DMS53 treated with DMSO at 0.1 percent for 48 hours (cell line): Measurements from ENCODE around the gene SELE.
"Not testable (repeated sequence)": the region's sequence is repeated elsewhere in the genome, so short reads cannot be mapped to it uniquely, and the experiment has no call there.

Experiments
- DNase-seq: peaks from one replicate; lab custom pipeline; 2025; ENCODE audit not compliant: unreplicated experiment; lab: John Stamatoyannopoulos, UW

SELE gene

DNA sequence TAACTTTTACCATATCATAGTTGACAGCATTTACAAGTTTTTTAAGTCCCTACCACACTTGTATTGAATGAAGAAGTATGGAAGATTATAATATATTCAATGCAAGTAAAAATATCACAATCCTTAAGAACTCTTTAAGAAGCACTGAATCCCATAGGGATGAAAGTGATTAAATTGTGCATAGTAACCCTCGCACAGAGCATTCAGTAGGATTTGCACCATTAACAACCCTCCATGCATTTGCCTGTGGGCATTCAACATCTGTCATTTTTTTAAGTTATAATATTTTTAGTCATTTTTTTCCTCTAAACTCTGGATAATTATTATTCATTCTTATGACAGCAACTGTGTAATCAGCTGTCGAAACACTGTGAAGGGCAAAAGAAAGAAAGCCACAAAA is 10.1 kb downstream of the SELE start:
- no peak for DNase-seq

DNA sequence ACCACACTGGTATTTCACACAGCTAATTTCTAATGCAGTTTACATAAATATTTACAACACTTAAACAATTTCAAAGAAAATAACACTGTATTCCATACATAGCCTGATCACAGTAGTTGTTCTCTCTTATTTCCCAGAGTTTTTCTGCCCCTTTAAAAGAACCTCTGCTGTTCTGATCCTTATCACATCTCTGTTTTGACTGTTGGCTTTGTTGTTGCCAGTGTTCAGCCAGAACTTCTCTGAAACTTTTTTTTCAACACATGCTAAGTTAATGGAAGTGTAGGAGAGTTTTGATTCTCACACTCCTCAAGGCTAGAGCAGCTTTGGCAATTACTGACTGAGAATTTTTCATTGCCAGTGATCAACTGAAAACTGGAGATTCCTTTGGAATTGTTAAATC is 11.1 kb downstream of the SELE start:
- no peak for DNase-seq

DNA sequence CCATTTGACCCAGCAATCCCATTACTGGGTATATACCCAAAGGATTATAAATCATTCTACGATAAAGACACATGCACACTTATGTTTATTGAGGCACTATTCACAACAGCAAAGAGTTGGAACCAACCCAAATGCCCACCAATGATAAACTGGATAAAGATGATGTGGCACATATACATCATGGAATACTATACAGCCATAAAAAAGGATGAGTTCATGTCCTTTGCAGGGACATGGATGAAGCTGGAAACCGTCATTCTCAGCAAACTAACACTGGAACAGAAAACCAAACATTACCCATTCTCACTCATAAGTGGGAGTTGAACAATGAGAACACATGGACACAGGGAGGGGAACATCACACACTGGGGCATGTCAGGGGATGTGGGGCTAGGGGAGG is 18.8 kb downstream of the SELE start:
- DNase-seq = not testable (repeated sequence)

DNA sequence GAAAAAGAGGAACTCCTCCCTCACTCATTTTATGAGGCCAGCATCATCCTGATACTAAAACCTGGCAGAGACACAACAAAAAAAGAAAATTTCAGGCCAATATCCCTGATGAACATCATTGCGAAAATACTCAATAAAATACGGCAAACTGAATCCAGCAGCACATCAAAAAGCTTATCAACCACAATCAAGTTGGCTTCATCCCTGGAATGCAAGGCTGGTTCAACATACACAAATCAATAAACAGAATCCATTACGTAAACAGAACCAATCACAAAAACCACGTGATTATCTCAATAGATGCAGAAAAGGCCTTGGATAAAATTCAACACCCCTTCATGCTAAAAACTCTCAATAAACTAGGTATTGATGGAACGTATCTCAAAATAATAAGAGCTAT is 20.8 kb downstream of the SELE start:
- DNase-seq = not testable (repeated sequence)

DNA sequence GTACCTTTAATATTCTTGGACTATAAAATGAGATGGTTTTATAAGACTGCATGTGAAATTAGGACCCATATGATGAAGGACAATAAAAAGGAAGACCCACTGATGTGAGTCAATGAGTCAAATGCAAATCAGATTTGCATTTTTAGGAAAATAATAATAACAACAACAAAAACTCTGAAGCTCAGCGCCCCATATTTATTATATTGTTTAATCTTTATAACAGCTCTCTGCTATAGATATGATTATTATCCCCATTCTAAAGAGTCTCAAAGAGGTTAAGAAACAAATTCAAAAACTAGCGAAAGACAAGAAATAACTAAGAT is 21.6 kb downstream of the SELE start:
- no peak for DNase-seq

DNA sequence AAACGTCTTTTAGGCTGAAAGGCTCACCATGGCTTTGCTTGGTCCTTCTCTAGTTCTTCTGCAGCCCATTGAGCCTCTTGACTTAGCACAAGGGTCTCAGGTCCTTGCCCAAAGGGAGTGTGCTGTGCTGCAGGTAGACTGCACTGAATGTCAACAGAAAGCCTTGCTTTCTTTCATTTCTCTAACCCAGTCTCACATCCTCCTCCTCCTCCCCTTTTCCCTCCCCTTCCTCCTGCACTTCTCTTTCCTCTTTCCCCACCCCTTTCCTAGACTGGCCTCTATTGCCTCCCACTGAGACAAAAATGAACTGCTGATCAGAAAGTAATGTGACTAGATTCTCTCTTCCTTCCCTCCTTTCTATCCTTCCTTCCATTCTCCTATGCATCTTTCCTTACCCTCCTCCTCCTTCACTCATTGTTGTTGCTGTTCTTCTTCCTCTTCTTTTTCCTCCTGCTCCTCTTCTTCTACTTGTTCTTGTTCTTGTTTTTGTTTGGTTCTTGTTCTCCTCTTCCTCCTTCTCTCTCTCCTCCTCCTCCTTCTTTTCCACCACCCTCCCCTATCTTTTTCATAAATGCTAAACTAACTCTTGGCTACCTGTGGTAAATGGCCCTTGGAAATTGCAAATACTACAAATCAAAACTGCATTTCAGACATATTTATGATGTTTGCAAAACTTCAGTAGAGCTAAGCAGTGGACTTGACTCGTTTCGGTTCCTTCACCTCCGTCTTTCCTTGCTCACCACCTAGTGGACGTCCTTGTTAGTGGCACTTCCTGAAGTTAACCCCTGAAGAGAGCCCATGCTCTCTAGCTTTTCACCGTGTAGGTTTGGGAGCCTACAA is 22.2 kb downstream of the SELE start, which contains the start of gene SELL:
Gene SELL, minus strand, starts transcription at position 152 of the 840 bp plus-strand sequence. Its CDS starts 122 bp downstream, at position 30.
- DNase-seq = peak; percentile 60

DNA sequence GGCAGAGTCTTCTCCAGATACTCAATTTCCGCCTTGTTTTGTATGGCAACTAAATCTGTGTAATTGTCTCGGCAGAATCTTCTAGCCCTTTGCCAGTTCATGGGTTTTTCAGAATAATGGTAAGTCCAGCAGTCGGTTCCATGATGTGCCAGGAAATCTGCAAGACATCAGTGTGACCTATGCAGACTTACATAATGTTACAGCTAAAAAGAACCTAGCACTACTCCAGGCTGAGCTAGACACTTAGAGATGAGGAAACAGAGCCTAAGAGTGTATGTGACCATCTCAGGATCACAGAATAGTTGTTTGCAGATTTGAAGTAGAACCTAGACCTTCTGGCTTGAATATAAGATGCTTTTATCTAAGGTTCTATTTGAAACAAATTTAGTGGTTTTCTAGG is 25.2 kb downstream of the SELE start:
- DNase-seq = no peak

DNA sequence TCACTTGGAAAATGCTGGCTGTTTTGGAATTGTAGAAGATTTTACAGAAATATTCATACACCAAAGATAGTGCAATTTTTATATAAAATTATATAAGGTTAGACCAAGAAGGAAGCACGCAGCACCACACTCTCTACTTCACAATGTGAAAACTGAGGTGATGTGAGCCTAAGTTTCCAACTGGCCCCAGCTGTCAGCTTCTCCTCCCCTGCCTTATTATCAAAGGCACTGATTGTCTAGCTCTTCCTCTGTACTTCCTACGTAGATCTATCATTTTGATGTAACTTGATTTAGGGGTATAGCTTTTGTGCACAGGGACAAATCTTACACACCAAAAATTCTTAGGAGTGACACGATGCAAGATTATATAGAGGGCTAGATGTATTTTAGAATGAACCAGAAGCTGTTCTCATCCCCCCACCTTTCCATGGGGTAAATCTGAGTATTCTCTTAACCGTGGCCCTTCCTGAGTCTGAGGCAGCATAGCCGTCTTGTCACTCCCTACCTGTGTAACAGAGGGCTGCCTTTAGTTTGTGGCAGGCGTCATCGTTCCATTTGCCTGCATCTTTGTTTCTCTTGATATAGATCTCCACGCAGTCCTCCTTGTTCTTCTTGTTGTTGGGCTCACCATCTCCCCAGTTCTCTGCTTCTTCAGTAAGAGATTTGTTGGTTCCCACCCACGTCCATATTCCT is 25.8 kb downstream of the SELE start:
- no peak for DNase-seq

DNA sequence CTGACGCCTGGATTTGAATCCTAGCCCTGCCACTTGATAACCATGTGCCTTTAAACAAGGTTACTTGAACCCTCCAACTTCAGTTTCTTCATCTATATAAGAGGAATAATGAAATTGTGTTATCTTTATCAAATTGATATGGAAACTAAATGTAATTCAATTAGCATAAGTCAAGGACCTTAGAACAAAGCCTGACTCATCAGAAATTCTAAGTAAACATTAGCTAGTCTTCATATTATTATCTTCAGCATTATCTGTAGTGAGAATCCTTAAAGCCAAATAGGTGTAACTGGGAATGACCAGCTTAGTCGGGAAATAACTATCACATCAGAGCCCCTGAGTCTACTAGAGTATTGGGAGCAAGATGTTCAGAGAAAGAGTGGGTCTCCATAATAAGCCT is 29.1 kb downstream of the SELE start:
- DNase-seq = no peak

DNA sequence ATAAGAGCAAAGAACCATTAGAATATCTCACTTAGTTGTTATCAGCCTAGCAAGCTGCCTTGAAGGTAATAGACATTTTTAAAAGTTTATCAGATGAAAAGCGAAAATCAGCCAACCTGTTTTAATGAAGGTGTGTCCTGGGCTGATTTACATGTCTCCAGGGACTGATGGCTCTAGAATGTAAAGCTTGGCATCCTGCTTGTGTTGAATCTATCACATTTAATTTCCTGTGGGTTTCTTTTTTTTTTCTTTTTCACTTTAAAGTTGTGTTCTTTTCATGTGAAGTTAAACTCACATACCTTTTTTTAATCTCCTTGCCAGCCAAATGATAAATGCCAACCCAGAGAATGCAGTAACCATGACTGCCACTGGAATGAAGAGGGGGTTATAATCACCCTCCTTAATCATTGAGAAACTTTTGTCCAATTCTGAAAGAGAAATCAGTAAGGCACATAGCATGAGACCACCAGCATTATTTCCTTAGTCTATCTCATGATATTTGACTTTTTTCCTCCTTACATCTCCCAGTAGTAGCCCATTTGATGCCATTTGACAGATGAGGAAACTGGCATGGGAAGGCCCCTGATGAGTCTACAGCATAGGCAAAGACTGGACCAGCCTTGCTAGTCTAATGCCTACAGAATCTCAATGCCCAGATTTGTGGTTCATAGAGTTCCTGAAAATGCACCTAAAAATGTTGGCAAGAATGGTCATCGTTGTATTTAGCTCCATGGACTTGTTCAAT is 32.4 kb downstream of the SELE start:
- no peak for DNase-seq

DNA sequence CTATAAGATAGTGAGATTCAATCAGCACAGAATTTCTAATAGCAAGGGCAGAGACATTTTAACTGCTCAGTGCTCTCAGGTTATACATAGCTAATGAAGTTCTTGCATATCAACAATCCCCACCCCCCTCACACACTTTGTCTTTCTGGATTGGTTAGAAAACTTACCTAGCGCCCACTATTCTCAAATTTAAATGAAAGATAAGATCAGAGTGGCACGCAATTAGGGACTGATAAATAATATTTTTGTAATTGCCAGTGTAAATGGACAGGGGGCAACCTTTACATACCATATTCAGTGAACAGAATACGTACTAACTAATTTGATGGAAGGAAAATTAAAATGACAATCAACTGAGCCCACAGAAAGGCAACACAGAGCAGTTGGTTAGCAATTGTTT is 34.2 kb downstream of the SELE start:
- no peak for DNase-seq

DNA sequence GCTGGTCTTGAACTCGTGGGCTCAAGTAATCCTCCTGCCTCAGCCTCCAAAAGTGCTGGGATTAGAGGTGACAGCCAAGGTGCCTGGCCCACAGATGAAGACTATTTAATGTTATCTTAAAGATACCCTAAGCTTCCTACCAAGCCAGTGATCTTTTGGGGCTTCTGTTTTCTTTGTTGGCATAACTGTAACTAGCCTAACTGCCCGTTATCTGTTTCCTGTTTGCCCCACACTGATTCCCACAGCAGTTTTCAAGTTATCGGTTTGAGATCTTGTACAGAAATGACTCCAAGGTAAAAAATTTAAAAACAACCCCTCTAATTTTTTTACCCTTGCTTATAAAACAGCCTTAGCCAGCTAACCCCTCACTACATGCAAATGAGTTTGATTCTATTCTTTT is 34.9 kb downstream of the SELE start:
- DNase-seq = no peak

DNA sequence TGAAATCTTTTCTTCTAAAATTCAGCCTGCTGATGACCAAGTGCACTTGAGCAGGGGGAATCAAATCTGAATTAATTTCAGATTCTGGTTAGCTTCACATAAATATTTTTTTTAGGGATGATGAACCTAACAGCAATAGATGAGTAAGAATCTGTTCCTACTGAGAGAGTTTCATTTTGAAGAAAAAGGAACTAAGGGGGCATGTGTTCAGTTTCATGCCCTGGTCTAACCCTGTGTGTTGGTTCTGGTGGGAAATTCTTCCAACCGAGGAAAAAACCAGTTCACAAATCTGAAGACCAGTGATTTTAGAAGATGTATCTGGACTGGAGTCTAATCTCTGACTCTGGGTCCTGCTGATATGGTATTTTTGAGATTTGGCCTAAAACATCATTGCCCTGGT is 36.1 kb downstream of the SELE start:
- DNase-seq = no peak

DNA sequence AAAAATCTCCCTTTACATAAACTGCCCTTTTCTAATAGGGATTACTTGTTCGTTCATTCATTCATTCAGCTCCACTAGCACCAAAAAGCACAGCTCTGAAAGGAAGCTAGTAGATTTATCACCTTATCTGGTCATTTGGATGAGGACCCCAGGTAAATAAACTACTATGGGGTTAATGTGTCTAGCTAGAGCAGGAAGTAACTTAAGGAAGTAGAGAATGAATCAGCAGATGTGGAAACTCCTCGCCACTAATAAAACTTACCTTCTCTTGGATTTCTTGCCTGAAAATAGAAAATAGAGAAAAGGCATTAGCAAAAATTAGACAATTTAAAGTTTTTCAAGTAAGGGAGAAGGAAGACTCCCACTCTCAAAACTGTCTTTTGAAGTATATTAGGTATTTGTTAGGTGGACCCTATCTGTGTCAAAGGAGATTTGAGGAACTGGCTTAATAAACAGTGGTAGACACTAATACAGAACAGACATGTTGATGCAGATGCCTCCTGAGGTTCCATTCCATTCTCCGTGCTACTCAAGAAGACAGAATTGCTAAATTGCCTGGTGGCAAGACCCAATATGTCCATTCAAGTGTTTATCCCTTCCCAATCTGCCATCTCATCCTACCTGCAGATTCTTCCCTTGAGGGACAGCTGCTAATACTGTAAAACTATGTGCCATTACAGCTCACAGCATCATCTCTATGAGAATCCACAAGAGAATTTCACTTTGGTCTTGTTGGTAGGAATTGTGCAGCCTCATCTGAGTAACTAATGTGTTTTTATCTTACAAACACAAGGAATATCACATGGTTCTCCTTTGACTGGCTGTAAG is 37.4 kb downstream of the SELE start:
- no peak for DNase-seq

DNA sequence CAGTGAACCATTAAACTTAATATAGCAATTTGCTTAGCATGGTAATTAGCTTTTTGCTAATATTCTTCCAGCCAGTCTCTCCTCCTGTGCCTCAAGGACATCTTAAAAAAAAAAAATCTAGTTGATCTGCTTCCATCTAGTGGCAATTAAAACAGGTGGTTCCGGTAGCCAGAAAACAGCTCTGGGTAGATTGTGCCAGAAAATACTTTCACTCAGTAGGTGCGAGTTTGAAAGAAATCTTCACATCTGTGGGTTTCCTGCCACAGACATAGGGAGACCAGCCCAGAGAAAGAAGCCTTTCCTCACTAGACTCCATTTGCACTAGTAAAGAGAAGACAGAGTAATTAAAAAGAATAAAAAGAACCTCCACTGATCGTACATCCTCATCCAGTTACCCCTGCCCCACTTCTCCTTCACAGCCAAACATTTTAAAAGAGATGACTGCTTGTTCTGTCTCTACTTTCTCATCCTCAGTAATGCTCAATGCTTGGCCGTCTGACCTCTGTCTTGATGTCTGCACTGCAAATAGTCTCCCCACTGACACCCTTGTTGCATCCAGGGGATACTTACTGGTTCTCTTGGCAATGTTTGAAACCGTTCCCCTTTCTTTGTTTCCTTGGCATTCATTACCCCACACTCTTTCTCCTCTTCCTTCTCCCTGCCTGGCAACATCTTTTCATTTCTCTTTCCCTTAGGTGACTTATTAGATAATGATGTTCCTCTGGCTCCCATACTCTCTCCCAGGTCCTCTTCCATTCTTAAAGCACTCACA is 39.4 kb downstream of the SELE start:
- no peak for DNase-seq

DNA sequence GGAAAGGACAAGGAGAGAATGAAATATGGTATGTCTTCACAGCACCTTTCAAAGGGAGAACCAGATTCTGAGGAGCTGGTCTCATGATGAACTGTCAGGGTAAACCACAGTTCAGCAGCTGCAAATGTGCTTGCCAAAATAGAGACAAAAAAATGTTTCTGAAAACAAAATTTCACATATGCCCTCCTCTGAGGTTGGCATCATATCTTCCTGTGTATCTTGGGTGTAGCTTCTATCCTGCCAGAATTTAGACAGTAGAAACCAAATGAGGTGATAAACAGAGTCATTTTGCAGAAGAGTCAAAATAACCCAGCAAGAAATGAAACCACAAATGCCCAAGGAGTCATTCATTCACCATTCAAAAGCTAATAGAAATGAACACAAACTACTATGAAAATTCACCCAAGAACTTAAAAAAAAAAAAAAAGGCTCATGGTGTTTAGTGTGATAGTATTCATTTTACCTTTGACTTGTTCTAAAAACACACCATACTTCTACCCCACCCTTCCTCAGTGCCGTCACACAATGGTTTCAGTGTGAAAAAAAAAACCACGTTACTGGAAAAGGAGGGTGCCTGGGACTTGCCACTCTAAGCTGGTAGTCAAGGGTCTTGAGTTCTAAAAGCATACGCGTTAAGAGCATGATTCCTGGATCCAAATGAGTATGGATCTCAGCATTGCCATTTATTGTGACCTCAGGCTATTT is 41.0 kb downstream of the SELE start:
- DNase-seq = no peak

DNA sequence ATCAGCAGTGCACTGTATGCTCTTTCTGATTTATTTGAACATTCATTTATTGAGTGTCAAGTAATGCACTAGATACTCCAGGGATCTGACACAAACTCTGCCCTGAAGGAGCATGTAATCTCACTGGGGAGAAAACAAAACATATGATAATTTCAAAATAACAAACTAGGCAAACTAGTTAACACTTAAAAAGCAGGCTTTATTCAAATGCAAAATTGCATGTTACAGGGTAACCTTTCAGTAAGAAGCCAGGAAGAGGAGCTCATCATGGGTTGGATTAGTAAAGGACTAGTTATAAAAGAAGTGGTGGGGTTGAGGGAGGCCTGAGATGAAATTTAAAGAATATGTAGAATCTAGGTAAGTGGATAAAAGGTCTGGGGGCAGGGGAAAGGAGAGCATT is 43.4 kb downstream of the SELE start:
- DNase-seq = no peak

DNA sequence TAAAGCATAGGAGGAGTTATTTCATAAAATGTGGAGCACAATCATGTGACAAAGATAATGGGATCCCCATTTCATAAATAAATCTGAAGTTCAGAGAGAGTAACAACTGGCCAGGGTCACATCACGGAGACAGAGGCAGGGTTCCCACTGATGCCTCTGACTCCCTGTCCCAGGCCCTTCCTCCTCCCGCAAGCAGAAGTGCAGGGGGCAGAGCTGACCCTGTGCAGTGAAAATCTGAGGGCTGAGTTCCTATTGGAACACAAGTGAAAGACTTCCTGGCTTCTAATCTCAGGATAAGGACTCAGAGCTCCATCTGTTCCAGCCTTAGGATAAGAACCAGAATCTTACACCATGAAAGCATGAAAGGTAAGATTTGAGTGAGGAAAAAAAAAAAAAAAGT is 44.5 kb downstream of the SELE start:
- no peak for DNase-seq

DNA sequence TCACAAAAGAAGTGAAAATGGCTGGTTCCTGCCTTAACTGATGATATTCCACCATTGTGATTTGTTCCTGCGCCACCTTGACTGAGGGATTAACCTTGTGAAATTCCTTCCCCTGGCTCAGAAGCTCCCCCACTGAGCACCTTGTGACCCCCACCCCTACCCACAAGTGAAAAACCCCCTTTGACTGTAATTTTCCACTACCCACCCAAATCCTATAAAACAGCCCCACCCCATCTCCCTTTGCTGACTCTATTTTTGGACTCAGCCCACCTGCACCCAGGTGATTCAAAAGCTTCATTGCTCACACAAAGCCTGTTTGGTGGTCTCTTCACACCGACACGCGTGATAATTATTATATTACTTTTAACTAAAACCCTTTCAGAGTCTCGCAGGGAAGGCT is 45.5 kb downstream of the SELE start:
- not testable (repeated sequence) for DNase-seq

DNA sequence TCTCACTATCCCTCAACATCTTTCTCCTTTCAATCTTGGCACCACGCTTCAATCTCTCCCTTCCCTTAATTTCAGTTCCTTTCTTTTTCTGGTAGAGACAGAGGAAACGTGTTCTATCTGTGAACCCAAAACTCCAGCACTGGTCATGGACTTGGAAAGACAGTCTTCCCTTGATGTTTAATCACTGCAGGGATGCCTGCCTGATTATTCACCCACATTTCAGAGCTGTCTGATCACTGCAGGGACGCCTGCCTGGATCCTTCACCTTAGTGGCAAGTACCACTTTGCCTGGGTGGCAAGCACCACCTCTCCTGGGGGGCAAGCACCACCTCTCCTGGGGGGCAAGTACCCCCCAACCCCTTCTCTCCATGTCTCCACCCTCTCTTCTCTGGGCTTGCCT is 50.2 kb downstream of the SELE start:
- DNase-seq = no peak
